LNCaP clone FGC (cell line): Measurements from ENCODE around the gene ENTPD3.

Experiments used
- DNase-seq: peaks from one replicate; pipeline ENCODE4 v3.0.0-alpha.2; 2011; ENCODE audit warnings: low read depth
- H3K4me3 ChIP-seq: 2 replicates; pipeline ENCODE4 v1.5.1; 2011; ENCODE audit warnings: mild to moderate bottlenecking, low read depth, low read length, control low read depth
- TF ChIP-seq, protein P1 (sequence below): IDR thresholded peaks from 2 replicates; pipeline ENCODE4 v1.5.1; 2012; ENCODE audit warnings: mild to moderate bottlenecking; ENCODE audit not compliant: control insufficient read depth, insufficient read depth; ENCODE audit errors: extremely low read depth

ENTPD3 gene

DNA sequence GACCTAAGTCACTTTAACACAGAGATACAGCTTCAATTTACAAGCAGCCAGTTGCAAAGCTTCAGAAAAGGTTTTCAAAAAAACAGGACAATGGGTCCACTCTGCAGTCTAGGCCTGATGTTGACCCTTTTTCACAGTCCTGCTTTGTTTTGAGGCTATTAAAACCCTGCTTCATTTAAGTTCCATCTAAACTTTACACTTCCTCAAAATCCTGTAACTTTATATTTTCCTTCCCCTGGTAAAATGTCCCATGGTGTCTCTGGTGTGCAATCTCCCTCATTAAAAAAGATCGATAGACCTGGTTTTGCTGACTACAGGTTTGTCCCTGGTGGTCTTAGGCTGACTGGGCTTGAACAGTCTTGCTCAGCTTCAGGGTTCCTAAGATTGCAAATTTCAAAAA lies 65.1 kb downstream of the ENTPD3 start:
- TF ChIP-seq, protein P1, sequence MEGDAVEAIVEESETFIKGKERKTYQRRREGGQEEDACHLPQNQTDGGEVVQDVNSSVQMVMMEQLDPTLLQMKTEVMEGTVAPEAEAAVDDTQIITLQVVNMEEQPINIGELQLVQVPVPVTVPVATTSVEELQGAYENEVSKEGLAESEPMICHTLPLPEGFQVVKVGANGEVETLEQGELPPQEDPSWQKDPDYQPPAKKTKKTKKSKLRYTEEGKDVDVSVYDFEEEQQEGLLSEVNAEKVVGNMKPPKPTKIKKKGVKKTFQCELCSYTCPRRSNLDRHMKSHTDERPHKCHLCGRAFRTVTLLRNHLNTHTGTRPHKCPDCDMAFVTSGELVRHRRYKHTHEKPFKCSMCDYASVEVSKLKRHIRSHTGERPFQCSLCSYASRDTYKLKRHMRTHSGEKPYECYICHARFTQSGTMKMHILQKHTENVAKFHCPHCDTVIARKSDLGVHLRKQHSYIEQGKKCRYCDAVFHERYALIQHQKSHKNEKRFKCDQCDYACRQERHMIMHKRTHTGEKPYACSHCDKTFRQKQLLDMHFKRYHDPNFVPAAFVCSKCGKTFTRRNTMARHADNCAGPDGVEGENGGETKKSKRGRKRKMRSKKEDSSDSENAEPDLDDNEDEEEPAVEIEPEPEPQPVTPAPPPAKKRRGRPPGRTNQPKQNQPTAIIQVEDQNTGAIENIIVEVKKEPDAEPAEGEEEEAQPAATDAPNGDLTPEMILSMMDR = no peak
- no peak for DNase-seq
- peak overlapping the region; percentile 61 for H3K4me3 ChIP-seq

DNA sequence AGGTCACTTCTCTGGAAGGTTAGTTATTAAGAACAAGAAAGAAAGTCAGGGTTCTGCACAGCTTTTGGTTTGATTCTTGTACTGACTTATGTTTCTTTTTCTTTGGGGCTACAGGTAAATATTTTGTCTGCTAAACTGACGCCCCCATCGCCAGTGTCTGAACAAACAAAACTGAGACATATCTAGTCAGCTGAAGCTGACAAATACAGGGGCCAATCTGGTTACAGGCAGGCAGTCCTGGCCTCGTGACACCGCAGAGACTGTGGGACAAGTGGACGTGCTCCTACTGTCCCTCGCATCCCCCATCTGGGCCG lies 65.5 kb downstream of the ENTPD3 start:
- DNase-seq = no peak
- peak overlapping the region; percentile 61 for H3K4me3 ChIP-seq
- TF ChIP-seq, protein P1 = no peak

DNA sequence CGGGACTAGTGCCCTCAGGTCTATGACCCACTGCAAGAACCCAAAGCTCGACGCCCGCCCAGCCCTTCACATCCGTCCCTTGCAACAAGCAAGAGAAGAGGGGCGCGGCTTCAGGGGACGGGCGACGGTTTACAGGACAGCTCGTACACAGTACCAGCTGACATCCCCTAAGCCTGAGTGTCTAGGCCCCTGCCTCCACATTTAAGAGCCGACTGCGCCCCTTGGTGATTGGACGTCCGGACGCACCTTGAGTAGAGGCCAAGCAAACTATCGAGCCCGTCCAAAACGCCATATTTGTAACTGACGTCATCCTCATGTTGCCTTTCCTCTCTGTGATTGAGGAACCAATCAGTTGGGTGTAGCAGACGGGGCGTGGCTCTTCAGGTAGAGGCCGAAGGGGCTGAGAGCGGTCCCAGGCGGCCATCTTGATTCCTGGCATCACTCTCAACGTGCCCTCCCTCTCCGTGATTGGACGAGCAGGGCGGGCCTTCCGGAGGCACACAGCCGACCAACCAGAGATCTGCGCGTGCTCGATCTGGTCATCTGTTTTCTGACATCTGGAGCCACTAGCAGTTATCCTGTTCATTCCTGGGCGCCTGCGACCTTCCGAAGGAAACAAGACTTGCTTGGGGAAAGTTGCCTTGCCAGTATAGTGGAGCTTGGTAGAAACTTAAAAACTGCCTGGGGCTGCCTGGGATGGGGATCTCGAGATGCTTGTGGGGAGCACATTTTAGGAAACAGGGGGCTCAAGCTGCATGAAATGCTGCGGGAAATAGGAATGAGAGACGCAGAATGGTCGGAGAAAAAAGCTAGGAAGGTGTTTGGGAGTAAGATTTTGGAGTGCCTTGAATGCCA lies 66.1 kb downstream of the ENTPD3 start:
- TF ChIP-seq, protein P1 = peak; percentile 31; the same call in 1 of the 2 replicates
- DNase-seq = peak; percentile 99
- peak overlapping the region; percentile 61 for H3K4me3 ChIP-seq

DNA sequence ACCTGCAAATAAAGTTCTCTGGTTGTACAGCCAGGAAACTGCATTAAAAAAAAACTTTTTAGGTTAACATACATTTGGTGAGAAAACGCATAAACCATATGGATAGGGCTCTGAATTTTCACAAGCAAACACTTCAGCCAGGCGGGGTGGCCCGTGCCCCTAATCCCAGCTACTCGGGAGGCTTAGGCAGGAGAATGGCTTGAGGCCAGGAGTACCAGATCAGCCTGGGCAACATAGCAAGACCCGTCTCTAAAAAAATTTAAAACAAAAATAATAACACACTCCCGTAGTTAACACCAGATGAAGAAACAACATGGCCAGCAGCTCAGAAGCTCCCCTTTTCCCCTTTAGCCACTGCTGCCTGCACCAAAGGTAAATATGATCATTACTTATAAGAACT lies 66.9 kb downstream of the ENTPD3 start:
- no peak for DNase-seq
- H3K4me3 ChIP-seq = peak overlapping the region; percentile 61

DNA sequence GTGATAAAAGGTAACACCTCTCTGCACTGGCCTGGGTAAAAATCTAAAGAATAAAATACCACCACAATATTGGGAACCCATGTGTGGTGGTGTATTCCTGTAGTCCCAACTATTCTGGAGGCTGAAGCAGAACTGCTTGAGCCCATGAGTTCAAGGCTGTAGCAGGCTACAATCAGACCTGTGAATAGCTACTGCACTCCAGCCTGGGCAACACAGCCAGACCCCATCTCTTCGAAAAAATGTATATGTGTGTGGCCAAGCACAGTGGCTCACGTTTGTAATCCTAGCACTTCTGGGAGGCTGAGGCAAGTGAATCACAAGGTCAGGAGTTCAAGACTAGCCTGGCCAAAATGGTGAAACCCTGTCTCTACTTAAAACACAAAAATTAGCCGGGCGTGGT lies 68.3 kb downstream of the ENTPD3 start:
- no peak overlapping the region for H3K4me3 ChIP-seq
- TF ChIP-seq, protein P1 = no peak
- DNase-seq = no peak

More for the DNA sequence above, 66.9 kb downstream of the ENTPD3 start:
- TF ChIP-seq, protein P1 = no peak

DNA sequence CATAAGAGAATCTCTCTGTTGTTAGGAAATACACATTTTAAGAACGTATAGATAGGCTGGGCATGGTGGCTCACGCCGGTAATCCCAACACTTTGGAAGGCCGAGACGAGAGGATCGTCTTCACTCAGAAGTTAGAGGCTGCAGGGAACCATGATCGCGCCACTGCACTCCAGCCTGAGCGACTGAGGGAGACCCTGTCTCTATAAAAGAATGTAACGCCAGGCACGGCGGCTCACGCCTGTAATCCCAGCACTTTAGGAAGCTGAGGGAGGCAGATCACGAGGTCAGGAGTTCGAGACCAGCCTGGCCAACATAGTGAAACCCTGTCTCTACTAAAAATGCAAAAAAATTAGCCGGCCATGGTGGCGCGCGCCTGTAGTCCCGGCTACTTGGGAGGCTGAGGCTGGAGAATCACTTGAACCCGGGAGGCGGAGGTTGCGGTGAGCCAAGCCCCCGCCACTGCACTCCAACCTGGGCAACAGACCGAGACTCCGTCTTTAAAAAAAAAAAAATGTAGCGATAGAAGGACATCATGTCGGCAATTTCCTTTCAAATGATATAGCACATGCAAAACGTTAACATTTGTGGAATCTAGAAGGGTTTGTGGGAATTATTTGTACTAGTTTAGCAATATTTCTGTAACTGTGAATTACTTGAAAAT lies 69.4 kb downstream of the ENTPD3 start:
- DNase-seq = no peak
- peak overlapping the region; percentile 78 for H3K4me3 ChIP-seq
- TF ChIP-seq, protein P1 = no peak
